ENCODE measurements around the gene VIPR2.
"Not testable (repeated sequence)": the region's sequence is repeated elsewhere in the genome, so short reads cannot be mapped to it uniquely, and the experiment has no call there.

Gene VIPR2

GRCh38 chr7:159103382-159104187 lies 41.1 kb downstream of the VIPR2 start:
- DNase-seq (ENCODE audit: low spot score): no peak

GRCh38 chr7:159102681-159103381 lies 41.8 kb downstream of the VIPR2 start:
- DNase-seq (ENCODE audit: low spot score): no peak

GRCh38 chr7:159101661-159102091 lies 43.0 kb downstream of the VIPR2 start:
- not testable (repeated sequence) for DNase-seq (ENCODE audit: low spot score)

- not testable (repeated sequence) for DNase-seq (ENCODE audit: low spot score)
Measured at GRCh38 chr7:159101083-159101395, 43.6 kb downstream of the VIPR2 start.

- not testable (repeated sequence) for DNase-seq (ENCODE audit: low spot score)
Measured at GRCh38 chr7:159100281-159101082, 44.2 kb downstream of the VIPR2 start.

- DNase-seq (ENCODE audit: low spot score): no peak
Measured at GRCh38 chr7:159099711-159100231, 44.9 kb downstream of the VIPR2 start.

- no peak for DNase-seq (ENCODE audit: low spot score)
Measured at GRCh38 chr7:159098811-159099655, 45.6 kb downstream of the VIPR2 start.

- DNase-seq (ENCODE audit: low spot score): no peak
Measured at GRCh38 chr7:159098424-159098786, 46.3 kb downstream of the VIPR2 start.

GRCh38 chr7:159097661-159098423 lies 46.8 kb downstream of the VIPR2 start:
- no peak for DNase-seq (ENCODE audit: low spot score)

GRCh38 chr7:159096736-159097581 lies 47.7 kb downstream of the VIPR2 start:
- no peak for DNase-seq (ENCODE audit: low spot score)

GRCh38 chr7:159095979-159096411 lies 48.7 kb downstream of the VIPR2 start:
- no peak for DNase-seq (ENCODE audit: low spot score)

GRCh38 chr7:159094919-159095915 lies 49.5 kb downstream of the VIPR2 start:
- DNase-seq (ENCODE audit: low spot score): no peak

- no peak for DNase-seq (ENCODE audit: low spot score)
Measured at GRCh38 chr7:159094023-159094740, 50.5 kb downstream of the VIPR2 start.

GRCh38 chr7:159093351-159093971 lies 51.2 kb downstream of the VIPR2 start:
- DNase-seq (ENCODE audit: low spot score): no peak

- DNase-seq (ENCODE audit: low spot score): no peak
Measured at GRCh38 chr7:159092701-159093121, 52.0 kb downstream of the VIPR2 start.

GRCh38 chr7:159091480-159092475 lies 52.9 kb downstream of the VIPR2 start:
- no peak for DNase-seq (ENCODE audit: low spot score)

Measured in activated CD4-positive, alpha-beta T cell treated with anti-CD3 and anti-CD28 coated beads, Interleukin-2, Interleukin-4, amounts not matched to agents 100 ng/mL and 50 ng/mL, durations not matched to agents 16 hours and 8 hours (primary cell).